ENCODE measurements around the gene NECTIN2. TPM values are rescaled to one million over a fixed set of nuclear protein-coding genes. Genes with fewer than 3 reads are reported as not detected.

Gene NECTIN2
- total and polyA plus RNA-seq, 7 donors, result 9.0 to 32.9 (median 18.1) TPM

GRCh38 chr19:44931541-44931940 is 85.4 kb downstream of the NECTIN2 start:
- no peak overlapping the region for H3K27ac ChIP-seq
- H3K9me3 ChIP-seq, result no peaks in the 10 kb centered on the region
- 91 to 94% (median 91%) methylated on average over 4 of the region's 4 CpGs for WGBS, 3 donors
- H3K4me3 ChIP-seq, result no peak overlapping the region
- ATAC-seq (no peak), DNase-seq (no peak)
- H3K27me3 ChIP-seq (ENCODE audit: insufficient read depth in 3 of 3, low read length in 2 of 3), result no peaks in the 10 kb centered on the region
- intact Hi-C loops (cut with DNase I), result no loop called here
- no peaks in the 10 kb centered on the region for H3K36me3 ChIP-seq (ENCODE audit: insufficient read depth in 1 of 2, low read depth in 1 of 2)
- TF ChIP-seq, protein P1, sequence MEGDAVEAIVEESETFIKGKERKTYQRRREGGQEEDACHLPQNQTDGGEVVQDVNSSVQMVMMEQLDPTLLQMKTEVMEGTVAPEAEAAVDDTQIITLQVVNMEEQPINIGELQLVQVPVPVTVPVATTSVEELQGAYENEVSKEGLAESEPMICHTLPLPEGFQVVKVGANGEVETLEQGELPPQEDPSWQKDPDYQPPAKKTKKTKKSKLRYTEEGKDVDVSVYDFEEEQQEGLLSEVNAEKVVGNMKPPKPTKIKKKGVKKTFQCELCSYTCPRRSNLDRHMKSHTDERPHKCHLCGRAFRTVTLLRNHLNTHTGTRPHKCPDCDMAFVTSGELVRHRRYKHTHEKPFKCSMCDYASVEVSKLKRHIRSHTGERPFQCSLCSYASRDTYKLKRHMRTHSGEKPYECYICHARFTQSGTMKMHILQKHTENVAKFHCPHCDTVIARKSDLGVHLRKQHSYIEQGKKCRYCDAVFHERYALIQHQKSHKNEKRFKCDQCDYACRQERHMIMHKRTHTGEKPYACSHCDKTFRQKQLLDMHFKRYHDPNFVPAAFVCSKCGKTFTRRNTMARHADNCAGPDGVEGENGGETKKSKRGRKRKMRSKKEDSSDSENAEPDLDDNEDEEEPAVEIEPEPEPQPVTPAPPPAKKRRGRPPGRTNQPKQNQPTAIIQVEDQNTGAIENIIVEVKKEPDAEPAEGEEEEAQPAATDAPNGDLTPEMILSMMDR (IDR thresholded peaks at IDR 0.05), result no peak
- no peaks in the 10 kb centered on the region for H3K4me1 ChIP-seq

Other genes starting within 250 kb of the NECTIN2 start
- under 1 TPM in 1 of 4 donors, not detected in 3; 0.30 TPM for gene IGSF23, start 232.7 kb upstream of the NECTIN2 start, total RNA-seq
- gene IGSF23, start 232.7 kb upstream of the NECTIN2 start, polyA plus RNA-seq, result under 1 TPM in 1 of 3 donors, not detected in 2; 0.23 TPM
- 100 to 1,000 TPM in 1 of 4 donors, 10 to 100 TPM in 3; 25.0 to 117 (median 41.8) TPM for gene PVR, start 202.4 kb upstream of the NECTIN2 start, total RNA-seq
- 10 to 100 TPM; 21.0 to 90.8 (median 44.4) TPM for gene PVR, start 202.4 kb upstream of the NECTIN2 start, polyA plus RNA-seq
- gene CEACAM19, start 174.8 kb upstream of the NECTIN2 start, total RNA-seq, result 10 to 100 TPM in 1 of 4 donors, 1 to 10 TPM in 3; 3.7 to 10.7 (median 7.5) TPM
- 10 to 100 TPM in 1 of 3 donors, 1 to 10 TPM in 2; 3.9 to 14.7 (median 8.6) TPM for gene CEACAM19, start 174.8 kb upstream of the NECTIN2 start, polyA plus RNA-seq
- not detected for gene CEACAM16, start 147.1 kb upstream of the NECTIN2 start, total RNA-seq
- gene CEACAM16, start 147.1 kb upstream of the NECTIN2 start, polyA plus RNA-seq, result under 1 TPM in 2 of 3 donors, not detected in 1; 0.03 to 0.08 TPM
- gene BCL3, start 97.6 kb upstream of the NECTIN2 start, total RNA-seq, result 10 to 100 TPM; 13.3 to 36.4 (median 25.3) TPM
- 10 to 100 TPM in 1 of 3 donors, 1 to 10 TPM in 2; 5.7 to 13.2 (median 7.8) TPM for gene BCL3, start 97.6 kb upstream of the NECTIN2 start, polyA plus RNA-seq
- gene CBLC, start 68.4 kb upstream of the NECTIN2 start, total RNA-seq, result under 1 TPM in 1 of 4 donors, not detected in 3; 0.34 TPM
- gene CBLC, start 68.4 kb upstream of the NECTIN2 start, polyA plus RNA-seq, result under 1 TPM in 1 of 3 donors, not detected in 2; 0.08 TPM
- gene BCAM, start 37.2 kb upstream of the NECTIN2 start, total RNA-seq, result 10 to 100 TPM; 20.0 to 44.9 (median 25.0) TPM
- gene BCAM, start 37.2 kb upstream of the NECTIN2 start, polyA plus RNA-seq, result 10 to 100 TPM; 12.5 to 15.8 (median 15.7) TPM
- 100 to 1,000 TPM in 1 of 4 donors, 10 to 100 TPM in 3; 42.3 to 111 (median 71.4) TPM for gene TOMM40, start 45.0 kb downstream of the NECTIN2 start, total RNA-seq
- 100 to 1,000 TPM in 1 of 3 donors, 10 to 100 TPM in 2; 67.6 to 330 (median 69.7) TPM for gene TOMM40, start 45.0 kb downstream of the NECTIN2 start, polyA plus RNA-seq
- 10 to 100 TPM in 3 of 4 donors, 1 to 10 TPM in 1; 7.1 to 19.0 (median 11.9) TPM for gene APOE, start 59.5 kb downstream of the NECTIN2 start, total RNA-seq
- 10 to 100 TPM in 1 of 3 donors, 1 to 10 TPM in 2; 4.9 to 17.8 (median 6.8) TPM for gene APOE, start 59.5 kb downstream of the NECTIN2 start, polyA plus RNA-seq
- gene APOC1, start 68.3 kb downstream of the NECTIN2 start, total RNA-seq, result 10 to 100 TPM in 1 of 4 donors, 1 to 10 TPM in 3; 5.7 to 16.8 (median 8.3) TPM
- gene APOC1, start 68.3 kb downstream of the NECTIN2 start, polyA plus RNA-seq, result 10 to 100 TPM in 1 of 3 donors, 1 to 10 TPM in 2; 1.6 to 14.4 (median 4.7) TPM
- gene APOC4, start 95.9 kb downstream of the NECTIN2 start, total RNA-seq, result not detected
- not detected for gene APOC4, start 95.9 kb downstream of the NECTIN2 start, polyA plus RNA-seq
- under 1 TPM in 1 of 4 donors, not detected in 3; 0.98 TPM for gene APOC2, start 99.8 kb downstream of the NECTIN2 start, total RNA-seq
- not detected for gene APOC2, start 99.8 kb downstream of the NECTIN2 start, polyA plus RNA-seq
- 10 to 100 TPM; 78.4 to 98.7 (median 84.8) TPM for gene CLPTM1, start 109.1 kb downstream of the NECTIN2 start, total RNA-seq
- gene CLPTM1, start 109.1 kb downstream of the NECTIN2 start, polyA plus RNA-seq, result 100 to 1,000 TPM in 1 of 3 donors, 10 to 100 TPM in 2; 77.7 to 129 (median 98.3) TPM
- 10 to 100 TPM in 3 of 4 donors, 1 to 10 TPM in 1; 6.5 to 44.0 (median 13.5) TPM for gene RELB, start 155.2 kb downstream of the NECTIN2 start, total RNA-seq
- gene RELB, start 155.2 kb downstream of the NECTIN2 start, polyA plus RNA-seq, result 10 to 100 TPM; 10.3 to 14.1 (median 12.1) TPM
- 10 to 100 TPM; 37.4 to 65.9 (median 47.1) TPM for gene CLASRP, start 192.7 kb downstream of the NECTIN2 start, total RNA-seq
- 10 to 100 TPM; 30.8 to 34.5 (median 33.2) TPM for gene CLASRP, start 192.7 kb downstream of the NECTIN2 start, polyA plus RNA-seq
- under 1 TPM in 3 of 4 donors, not detected in 1; 0.34 to 0.73 (median 0.36) TPM for gene ZNF296, start 230.2 kb downstream of the NECTIN2 start, total RNA-seq
- gene ZNF296, start 230.2 kb downstream of the NECTIN2 start, polyA plus RNA-seq, result under 1 TPM; 0.22 to 0.62 (median 0.44) TPM
- 10 to 100 TPM; 19.6 to 27.3 (median 24.3) TPM for gene GEMIN7, start 233.0 kb downstream of the NECTIN2 start, total RNA-seq
- 10 to 100 TPM; 40.9 to 51.1 (median 50.3) TPM for gene GEMIN7, start 233.0 kb downstream of the NECTIN2 start, polyA plus RNA-seq
- gene PPP1R37, start 246.9 kb downstream of the NECTIN2 start, total RNA-seq, result 10 to 100 TPM; 27.0 to 34.6 (median 29.1) TPM
- 10 to 100 TPM; 25.5 to 39.5 (median 36.3) TPM for gene PPP1R37, start 246.9 kb downstream of the NECTIN2 start, polyA plus RNA-seq